ENCODE measurements around the gene ZIC5. TPM values are rescaled to one million over a fixed set of nuclear protein-coding genes. Genes with fewer than 3 reads are reported as not detected.

ZIC5 gene
- total RNA-seq, 2 donors from 2014 or later, result 0.09 to 0.45 TPM

DNA sequence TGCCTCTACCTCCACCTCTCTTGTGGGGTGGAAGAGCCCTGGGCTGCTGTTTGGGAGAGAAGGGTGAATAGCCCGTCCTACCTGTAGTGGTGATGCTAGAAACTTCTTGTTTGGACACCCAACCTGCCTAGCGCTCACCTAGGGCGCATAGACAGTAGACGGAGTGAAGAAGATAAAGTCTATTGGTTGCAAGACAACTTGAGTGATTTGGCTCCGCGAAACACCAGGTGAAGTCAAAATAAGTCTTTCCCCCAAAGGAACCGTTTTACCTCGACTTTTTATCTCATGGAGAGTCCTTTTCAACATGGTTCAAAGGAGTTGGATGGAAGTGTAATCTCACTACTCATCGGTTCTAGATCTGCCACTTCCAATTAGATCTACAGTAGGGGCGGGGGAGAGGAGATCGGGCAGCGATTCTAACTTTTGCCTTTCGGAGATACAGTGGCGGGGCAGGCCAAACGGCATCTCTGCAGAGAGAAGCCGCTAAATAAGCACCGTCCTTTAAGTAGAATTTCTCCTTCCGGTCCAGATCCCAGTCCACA lies 694 bp upstream of the ZIC5 start:
- Histone ChIP-seq H3K27ac (no peak overlapping the region), H3K4me3 (no peak overlapping the region), H3K27me3 (replicated peaks; ENCODE audit: insufficient read depth) (peaks cover 86% of the 10 kb centered on the region), H3K4me1 (replicated peaks) (peaks cover 16% of the 10 kb centered on the region), H3K36me3 (no peaks in the 10 kb centered on the region), H3K9me3 (no peaks in the 10 kb centered on the region)
- 9% methylated on average over 18 of the region's 18 CpGs for WGBS
- no peak for TF ChIP-seq POLR2AphosphoS5 (IDR thresholded peaks at IDR 0.05)
- no peak for TF ChIP-seq POLR2A (IDR thresholded peaks at IDR 0.05)
- TF ChIP-seq, protein P1, sequence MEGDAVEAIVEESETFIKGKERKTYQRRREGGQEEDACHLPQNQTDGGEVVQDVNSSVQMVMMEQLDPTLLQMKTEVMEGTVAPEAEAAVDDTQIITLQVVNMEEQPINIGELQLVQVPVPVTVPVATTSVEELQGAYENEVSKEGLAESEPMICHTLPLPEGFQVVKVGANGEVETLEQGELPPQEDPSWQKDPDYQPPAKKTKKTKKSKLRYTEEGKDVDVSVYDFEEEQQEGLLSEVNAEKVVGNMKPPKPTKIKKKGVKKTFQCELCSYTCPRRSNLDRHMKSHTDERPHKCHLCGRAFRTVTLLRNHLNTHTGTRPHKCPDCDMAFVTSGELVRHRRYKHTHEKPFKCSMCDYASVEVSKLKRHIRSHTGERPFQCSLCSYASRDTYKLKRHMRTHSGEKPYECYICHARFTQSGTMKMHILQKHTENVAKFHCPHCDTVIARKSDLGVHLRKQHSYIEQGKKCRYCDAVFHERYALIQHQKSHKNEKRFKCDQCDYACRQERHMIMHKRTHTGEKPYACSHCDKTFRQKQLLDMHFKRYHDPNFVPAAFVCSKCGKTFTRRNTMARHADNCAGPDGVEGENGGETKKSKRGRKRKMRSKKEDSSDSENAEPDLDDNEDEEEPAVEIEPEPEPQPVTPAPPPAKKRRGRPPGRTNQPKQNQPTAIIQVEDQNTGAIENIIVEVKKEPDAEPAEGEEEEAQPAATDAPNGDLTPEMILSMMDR (IDR thresholded peaks at IDR 0.05), result no peak
- intact Hi-C loops (cut with DNase I), result no loop called here
- no peak for DNase-seq (ENCODE audit: low spot score)

- Histone ChIP-seq H3K36me3 (no peaks in the 10 kb centered on the region), H3K27me3 (replicated peaks; ENCODE audit: insufficient read depth) (peaks cover 77% of the 10 kb centered on the region), H3K9me3 (no peaks in the 10 kb centered on the region), H3K27ac (no peak overlapping the region), H3K4me1 (replicated peaks) (peaks cover 16% of the 10 kb centered on the region), H3K4me3 (no peak overlapping the region)
- DNase-seq (ENCODE audit: low spot score), result no peak
- no peak for TF ChIP-seq POLR2A (IDR thresholded peaks at IDR 0.05)
- no peak for TF ChIP-seq POLR2AphosphoS5 (IDR thresholded peaks at IDR 0.05)
- TF ChIP-seq, protein P1 (IDR thresholded peaks at IDR 0.05), result no peak
- 2% methylated on average over 73 of the region's 118 CpGs for WGBS
- intact Hi-C loops (cut with DNase I), result no loop called here
Measured at GRCh38 chr13:99970651-99971575, 654 bp downstream of the ZIC5 start.

GRCh38 chr13:99969919-99970650 lies 1.5 kb downstream of the ZIC5 start:
- WGBS, result 2% methylated on average over 54 of the region's 79 CpGs
- Histone ChIP-seq H3K27ac (no peak overlapping the region), H3K4me3 (no peak overlapping the region)

GRCh38 chr13:99969453-99969918 lies 2.1 kb downstream of the ZIC5 start:
- TF ChIP-seq POLR2AphosphoS5 (IDR thresholded peaks at IDR 0.05) (no peak), POLR2A (IDR thresholded peaks at IDR 0.05) (no peak)
- TF ChIP-seq, protein P1 (IDR thresholded peaks at IDR 0.05), result no peak
- Histone ChIP-seq H3K36me3 (no peaks in the 10 kb centered on the region), H3K4me3 (no peak overlapping the region), H3K4me1 (replicated peaks) (peaks cover 16% of the 10 kb centered on the region), H3K27ac (no peak overlapping the region), H3K27me3 (replicated peaks; ENCODE audit: insufficient read depth) (peaks cover 71% of the 10 kb centered on the region), H3K9me3 (no peaks in the 10 kb centered on the region)
- no peak for DNase-seq (ENCODE audit: low spot score)
- WGBS, result 5% methylated on average over 51 of the region's 52 CpGs
- intact Hi-C loops (cut with DNase I), result no loop called here

More at GRCh38 chr13:99969919-99970650, 1.5 kb downstream of the ZIC5 start:
- TF ChIP-seq POLR2A (IDR thresholded peaks at IDR 0.05) (no peak), POLR2AphosphoS5 (IDR thresholded peaks at IDR 0.05) (no peak)
- TF ChIP-seq, protein P1 (IDR thresholded peaks at IDR 0.05), result no peak
- H3K27me3 ChIP-seq (replicated peaks; ENCODE audit: insufficient read depth), result peaks cover 77% of the 10 kb centered on the region
- intact Hi-C loops (cut with DNase I), result no loop called here
- H3K4me1 ChIP-seq (replicated peaks), result peaks cover 16% of the 10 kb centered on the region
- H3K9me3 ChIP-seq, result no peaks in the 10 kb centered on the region
- DNase-seq (ENCODE audit: low spot score), result no peak
- H3K36me3 ChIP-seq, result no peaks in the 10 kb centered on the region

Measured in prostate gland (tissue), 2 donors.